Stimulated activated memory B cell treated with anti-CD40 and anti-IgM and Interleukin-4, amounts not matched to agents 10 μg/mL and 1 μg/mL and 100 μg/mL, for 72 hours (primary cell): ENCODE measurements around the gene MYO1F.

Source experiments
- ATAC-seq: fragments of 150-1000 bp; cut with Tn5 transposase; 2 replicates; pipeline ENCODE4 v1.10.0; 2021
- H3K27ac Mint-ChIP-seq: one replicate; pipeline ENCODE4 v1.8.0; 2022; ENCODE audit warnings: mild to moderate bottlenecking, mixed read lengths
- H3K27me3 Mint-ChIP-seq: one replicate; pipeline ENCODE4 v1.8.0; 2022; ENCODE audit warnings: mixed read lengths
- H3K36me3 Mint-ChIP-seq: one replicate; pipeline ENCODE4 v1.8.0; 2022; ENCODE audit warnings: mixed read lengths
- H3K4me1 Mint-ChIP-seq: one replicate; pipeline ENCODE4 v1.8.0; 2022; ENCODE audit warnings: mixed read lengths
- H3K4me3 Mint-ChIP-seq: one replicate; pipeline ENCODE4 v1.8.0; 2022; ENCODE audit warnings: mild to moderate bottlenecking, moderate library complexity, mixed read lengths
- H3K9me3 Mint-ChIP-seq: one replicate; pipeline ENCODE4 v1.8.0; 2022; ENCODE audit warnings: mixed read lengths

The MYO1F gene

GRCh38 chr19:8504919-8505318, 72.3 kb downstream of the MYO1F start:
- H3K27me3 Mint-ChIP-seq, result peaks cover 23% of the 10 kb centered on the region
- no peak for ATAC-seq
- H3K4me1 Mint-ChIP-seq, result peaks cover 23% of the 10 kb centered on the region
- peaks cover 2% of the 10 kb centered on the region for H3K36me3 Mint-ChIP-seq
- H3K27ac Mint-ChIP-seq, result no peak overlapping the region
- H3K4me3 Mint-ChIP-seq, result peak overlapping the region; percentile 72
- H3K9me3 Mint-ChIP-seq, result no peaks in the 10 kb centered on the region

- ATAC-seq, result no peak
- Mint-ChIP-seq H3K9me3 (no peaks in the 10 kb centered on the region), H3K27ac (no peak overlapping the region), H3K36me3 (no peaks in the 10 kb centered on the region), H3K4me1 (peaks cover 23% of the 10 kb centered on the region), H3K4me3 (no peak overlapping the region), H3K27me3 (peaks cover 23% of the 10 kb centered on the region)
Observed at GRCh38 chr19:8504171-8504570, 73.1 kb downstream of the MYO1F start.

GRCh38 chr19:8503510-8503909, 73.7 kb downstream of the MYO1F start:
- Mint-ChIP-seq H3K4me1 (peaks cover 23% of the 10 kb centered on the region), H3K4me3 (no peak overlapping the region), H3K27ac (no peak overlapping the region), H3K27me3 (peaks cover 23% of the 10 kb centered on the region), H3K9me3 (no peaks in the 10 kb centered on the region), H3K36me3 (no peaks in the 10 kb centered on the region)
- ATAC-seq, result no peak

- Mint-ChIP-seq H3K4me3 (no peak overlapping the region), H3K36me3 (no peaks in the 10 kb centered on the region), H3K27me3 (peaks cover 23% of the 10 kb centered on the region), H3K4me1 (peaks cover 23% of the 10 kb centered on the region), H3K27ac (no peak overlapping the region), H3K9me3 (no peaks in the 10 kb centered on the region)
- ATAC-seq, result no peak
Observed at GRCh38 chr19:8501981-8502380, 75.3 kb downstream of the MYO1F start.

- H3K4me1 Mint-ChIP-seq, result peaks cover 22% of the 10 kb centered on the region
- H3K27me3 Mint-ChIP-seq, result peaks cover 23% of the 10 kb centered on the region
- no peaks in the 10 kb centered on the region for H3K36me3 Mint-ChIP-seq
- H3K4me3 Mint-ChIP-seq, result no peak overlapping the region
- H3K9me3 Mint-ChIP-seq, result no peaks in the 10 kb centered on the region
- ATAC-seq, result no peak
- H3K27ac Mint-ChIP-seq, result no peak overlapping the region
Observed at GRCh38 chr19:8501516-8501915, 75.7 kb downstream of the MYO1F start.

GRCh38 chr19:8500158-8500557, 77.1 kb downstream of the MYO1F start:
- Mint-ChIP-seq H3K4me1 (peaks cover 8% of the 10 kb centered on the region), H3K9me3 (no peaks in the 10 kb centered on the region), H3K36me3 (no peaks in the 10 kb centered on the region), H3K27ac (no peak overlapping the region), H3K4me3 (no peak overlapping the region), H3K27me3 (peaks cover 23% of the 10 kb centered on the region)
- ATAC-seq, result no peak

- H3K4me3 Mint-ChIP-seq, result no peak overlapping the region
- no peaks in the 10 kb centered on the region for H3K36me3 Mint-ChIP-seq
- peaks cover 5% of the 10 kb centered on the region for H3K4me1 Mint-ChIP-seq
- no peak overlapping the region for H3K27ac Mint-ChIP-seq
- no peaks in the 10 kb centered on the region for H3K9me3 Mint-ChIP-seq
- ATAC-seq, result no peak
- H3K27me3 Mint-ChIP-seq, result peaks cover 20% of the 10 kb centered on the region
Observed at GRCh38 chr19:8499048-8499833, 78.0 kb downstream of the MYO1F start.

- H3K9me3 Mint-ChIP-seq, result no peaks in the 10 kb centered on the region
- H3K27me3 Mint-ChIP-seq, result peaks cover 11% of the 10 kb centered on the region
- ATAC-seq, result peak; percentile 37
- H3K4me1 Mint-ChIP-seq, result no peaks in the 10 kb centered on the region
- no peak overlapping the region for H3K27ac Mint-ChIP-seq
- no peak overlapping the region for H3K4me3 Mint-ChIP-seq
- no peaks in the 10 kb centered on the region for H3K36me3 Mint-ChIP-seq
Observed at GRCh38 chr19:8498295-8498694, 78.9 kb downstream of the MYO1F start.

- Mint-ChIP-seq H3K9me3 (no peaks in the 10 kb centered on the region), H3K27ac (no peak overlapping the region), H3K4me3 (no peak overlapping the region), H3K27me3 (no peaks in the 10 kb centered on the region), H3K36me3 (peaks cover 20% of the 10 kb centered on the region), H3K4me1 (no peaks in the 10 kb centered on the region)
- ATAC-seq, result no peak
Observed at GRCh38 chr19:8494158-8494557, 83.1 kb downstream of the MYO1F start.

GRCh38 chr19:8491574-8491973, 85.7 kb downstream of the MYO1F start:
- no peak overlapping the region for H3K4me3 Mint-ChIP-seq
- peaks cover 42% of the 10 kb centered on the region for H3K36me3 Mint-ChIP-seq
- H3K4me1 Mint-ChIP-seq, result peaks cover 16% of the 10 kb centered on the region
- no peak for ATAC-seq
- no peaks in the 10 kb centered on the region for H3K9me3 Mint-ChIP-seq
- H3K27me3 Mint-ChIP-seq, result no peaks in the 10 kb centered on the region
- no peak overlapping the region for H3K27ac Mint-ChIP-seq

- H3K27ac Mint-ChIP-seq, result no peak overlapping the region
- no peaks in the 10 kb centered on the region for H3K27me3 Mint-ChIP-seq
- H3K4me3 Mint-ChIP-seq, result no peak overlapping the region
- H3K4me1 Mint-ChIP-seq, result peaks cover 23% of the 10 kb centered on the region
- ATAC-seq, result no peak
- peaks cover 49% of the 10 kb centered on the region for H3K36me3 Mint-ChIP-seq
- no peaks in the 10 kb centered on the region for H3K9me3 Mint-ChIP-seq
Observed at GRCh38 chr19:8490873-8491272, 86.4 kb downstream of the MYO1F start.

GRCh38 chr19:8490395-8490760, 86.9 kb downstream of the MYO1F start:
- Mint-ChIP-seq H3K27ac (no peak overlapping the region), H3K36me3 (peaks cover 54% of the 10 kb centered on the region), H3K27me3 (no peaks in the 10 kb centered on the region), H3K4me3 (no peak overlapping the region), H3K9me3 (no peaks in the 10 kb centered on the region), H3K4me1 (peaks cover 23% of the 10 kb centered on the region)
- no peak for ATAC-seq

GRCh38 chr19:8489561-8490394, 87.5 kb downstream of the MYO1F start:
- H3K4me3 Mint-ChIP-seq, result no peak overlapping the region

GRCh38 chr19:8488365-8488764, 88.9 kb downstream of the MYO1F start:
- peaks cover 23% of the 10 kb centered on the region for H3K4me1 Mint-ChIP-seq
- peak overlapping the region; percentile 91 for H3K27ac Mint-ChIP-seq
- H3K4me3 Mint-ChIP-seq, result no peak overlapping the region
- H3K27me3 Mint-ChIP-seq, result no peaks in the 10 kb centered on the region
- no peak for ATAC-seq
- no peaks in the 10 kb centered on the region for H3K9me3 Mint-ChIP-seq
- H3K36me3 Mint-ChIP-seq, result peaks cover 73% of the 10 kb centered on the region

More at GRCh38 chr19:8489561-8490394, 87.5 kb downstream of the MYO1F start:
- H3K36me3 Mint-ChIP-seq, result peaks cover 60% of the 10 kb centered on the region
- ATAC-seq, result no peak
- H3K27ac Mint-ChIP-seq, result no peak overlapping the region
- no peaks in the 10 kb centered on the region for H3K27me3 Mint-ChIP-seq
- H3K4me1 Mint-ChIP-seq, result peaks cover 23% of the 10 kb centered on the region
- H3K9me3 Mint-ChIP-seq, result no peaks in the 10 kb centered on the region

GRCh38 chr19:8487137-8487851, 89.9 kb downstream of the MYO1F start:
- H3K4me1 Mint-ChIP-seq, result peaks cover 23% of the 10 kb centered on the region
- peak overlapping the region; percentile 26 for H3K4me3 Mint-ChIP-seq

More at GRCh38 chr19:8487137-8487851, 89.9 kb downstream of the MYO1F start:
- Mint-ChIP-seq H3K36me3 (peaks cover 83% of the 10 kb centered on the region), H3K9me3 (no peaks in the 10 kb centered on the region), H3K27me3 (no peaks in the 10 kb centered on the region), H3K27ac (peak overlapping the region; percentile 91)
- peak; percentile 76 for ATAC-seq
